ENCODE results near the gene TMEM151B.

Gene TMEM151B

DNA sequence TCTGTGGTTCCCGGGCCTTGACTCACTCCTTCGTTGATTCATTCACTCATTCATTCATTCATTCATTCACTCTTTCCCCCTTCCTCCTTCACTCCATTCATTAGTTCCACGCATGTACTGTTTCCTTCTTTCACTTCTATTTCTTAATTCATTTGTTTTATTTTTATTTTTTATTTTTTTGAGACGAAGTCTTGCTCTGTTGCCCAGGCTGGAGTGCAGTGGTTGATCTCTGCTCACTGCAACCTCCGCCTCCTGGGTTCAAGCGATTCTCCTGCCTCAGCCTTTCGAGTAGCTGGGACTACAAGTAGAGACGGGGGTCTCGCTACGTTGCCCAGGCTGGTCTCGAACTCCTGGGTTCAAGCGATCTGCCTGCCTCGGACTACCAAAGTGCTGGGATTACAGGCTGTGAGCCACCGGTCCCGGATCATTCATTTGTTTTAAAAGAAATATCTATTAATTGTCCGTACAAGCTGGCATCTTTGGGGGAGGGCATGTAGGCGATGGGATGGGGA is 4.5 kb upstream of the TMEM151B start:
- DNase-seq, result no peak

DNA sequence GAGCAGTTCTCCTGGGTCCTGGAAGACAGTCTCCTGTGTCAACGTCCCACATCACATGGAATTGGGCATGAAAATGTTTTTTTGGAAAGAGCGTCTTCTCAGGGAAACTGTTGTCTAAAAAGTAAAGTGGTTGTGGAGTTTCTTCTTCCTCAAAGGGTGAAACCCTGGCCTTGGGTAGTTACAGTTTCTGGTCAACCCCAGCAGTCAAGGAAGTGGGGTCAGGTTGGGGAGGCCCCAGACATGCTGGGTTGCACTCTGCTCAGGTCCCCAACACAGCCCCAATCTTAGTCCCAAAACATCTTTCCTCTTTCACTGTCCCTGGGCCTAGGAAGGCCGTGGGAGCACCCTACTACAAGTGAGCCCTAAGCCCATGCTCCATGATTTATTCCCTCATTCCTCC is 3.9 kb upstream of the TMEM151B start:
- DNase-seq, result no peak

DNA sequence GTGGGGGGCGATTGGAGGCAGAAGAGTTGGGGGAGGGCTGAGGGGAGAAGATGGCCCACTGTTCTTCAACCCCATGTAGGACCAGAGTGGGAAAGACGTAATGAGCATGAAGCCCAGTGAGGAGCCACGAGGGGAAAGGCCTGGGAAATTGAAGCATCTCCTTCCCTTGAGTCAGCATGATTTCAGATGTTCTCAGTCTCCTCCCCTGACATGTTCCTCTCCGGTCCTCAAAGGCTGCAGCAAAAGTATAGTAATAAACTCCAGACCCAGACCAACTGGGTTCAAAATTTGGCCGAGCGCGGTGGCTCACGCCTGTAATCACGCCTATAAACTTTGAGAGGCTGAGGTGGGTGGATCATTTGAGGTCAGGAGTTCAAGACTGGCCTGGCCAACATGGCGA is 3.0 kb upstream of the TMEM151B start:
- DNase-seq, result no peak

DNA sequence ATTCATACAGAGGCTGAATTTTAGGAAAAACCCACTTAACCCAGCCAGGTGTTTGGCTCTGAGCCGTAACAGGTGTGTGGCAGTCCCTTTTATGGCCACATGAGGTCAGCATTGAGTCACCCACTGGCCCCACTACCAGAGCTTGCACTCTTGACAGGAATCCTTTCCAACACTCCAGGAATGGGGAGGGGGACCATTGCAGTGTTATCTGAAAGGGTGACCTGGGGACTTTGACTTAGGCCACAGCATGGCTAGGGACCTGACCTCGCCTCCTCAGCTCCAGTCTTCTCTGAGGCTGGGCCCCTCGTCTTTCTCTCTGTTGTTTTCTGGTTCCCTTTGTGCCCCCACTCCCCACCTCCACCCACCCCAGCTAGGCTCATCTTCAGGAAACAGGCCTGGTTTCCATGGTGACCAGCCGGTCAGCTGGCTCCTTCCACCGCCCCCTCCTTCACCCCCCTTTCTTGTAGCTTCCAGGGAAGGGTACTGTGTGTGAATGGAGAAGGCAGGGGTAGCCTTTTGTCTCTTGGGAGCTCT is 2.1 kb upstream of the TMEM151B start:
- peak; percentile 29 for DNase-seq

DNA sequence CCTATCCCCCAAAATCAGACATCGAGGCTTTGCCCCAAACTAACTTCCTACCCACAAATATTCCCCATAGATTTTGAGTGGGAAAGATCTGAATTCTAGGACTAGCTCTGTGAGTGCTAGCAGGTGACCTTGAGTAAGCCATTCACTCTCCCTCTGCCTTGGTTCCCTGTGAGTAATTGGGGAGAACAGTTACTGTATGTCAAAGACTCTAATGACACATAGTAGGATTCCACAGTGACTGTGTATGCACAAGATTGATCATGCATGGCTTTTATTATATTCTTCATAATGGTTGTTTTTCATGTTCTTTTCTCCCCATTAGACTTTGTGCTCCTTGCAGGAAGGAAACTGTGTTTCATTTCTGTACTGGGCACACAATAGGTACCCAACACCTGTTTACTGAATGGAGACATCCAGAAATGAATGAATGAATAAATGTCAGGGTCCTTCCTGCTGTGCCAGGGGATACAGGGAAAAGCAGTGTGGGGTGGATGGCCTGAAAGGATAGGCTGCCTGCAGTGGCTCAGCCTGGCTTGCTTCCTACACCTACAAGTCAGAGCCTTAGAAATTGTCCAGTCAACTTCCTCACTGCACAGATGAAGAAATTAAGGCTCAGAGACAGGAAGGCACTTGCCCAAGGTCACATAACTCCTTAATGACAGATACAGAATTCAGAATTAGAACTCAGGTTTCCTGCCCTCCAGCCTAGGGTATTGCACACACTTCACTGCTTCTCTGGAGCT is 901 bp upstream of the TMEM151B start:
- no peak for DNase-seq

DNA sequence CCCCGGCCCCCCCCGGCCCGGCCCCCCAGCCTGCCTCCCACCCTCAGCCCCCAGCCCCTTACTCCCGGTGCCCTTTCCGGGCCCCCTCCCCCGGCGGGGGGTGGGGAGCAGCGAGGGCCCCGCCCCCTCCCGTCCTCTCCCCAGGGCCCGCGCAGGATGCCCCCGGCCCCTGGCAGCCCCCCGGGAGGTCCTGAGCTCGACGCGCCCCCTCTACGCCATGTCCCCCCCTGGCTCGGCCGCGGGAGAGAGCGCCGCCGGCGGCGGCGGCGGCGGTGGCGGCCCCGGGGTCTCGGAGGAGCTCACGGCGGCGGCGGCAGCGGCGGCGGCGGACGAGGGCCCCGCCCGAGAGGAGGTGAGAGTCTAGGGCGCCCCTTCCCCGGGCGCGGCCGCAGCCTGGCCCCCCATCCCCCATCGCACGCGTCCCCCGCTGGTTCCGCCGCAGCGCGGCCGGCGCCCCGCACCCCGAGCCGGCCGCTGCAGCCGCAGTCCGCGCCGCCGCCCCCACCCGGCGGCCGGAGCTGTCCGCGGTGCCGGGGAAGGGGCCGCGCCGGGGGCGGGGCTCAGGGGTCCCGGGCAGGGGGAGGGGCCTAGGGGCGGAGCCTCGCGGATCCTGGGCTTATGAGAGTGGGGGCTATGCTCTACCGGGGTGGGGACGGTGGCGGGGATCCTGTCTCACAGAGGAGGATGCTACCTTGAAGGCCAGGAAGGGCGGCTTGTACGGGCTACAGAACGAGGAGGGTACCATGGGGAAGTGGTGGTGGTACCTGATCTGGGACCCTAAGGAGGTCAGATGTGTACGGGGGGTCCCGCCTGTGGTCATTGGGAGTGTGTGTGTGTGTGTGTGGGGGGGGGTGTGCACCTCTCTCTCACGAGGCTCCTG is 516 bp downstream of the TMEM151B start:
- DNase-seq, result no peak

DNA sequence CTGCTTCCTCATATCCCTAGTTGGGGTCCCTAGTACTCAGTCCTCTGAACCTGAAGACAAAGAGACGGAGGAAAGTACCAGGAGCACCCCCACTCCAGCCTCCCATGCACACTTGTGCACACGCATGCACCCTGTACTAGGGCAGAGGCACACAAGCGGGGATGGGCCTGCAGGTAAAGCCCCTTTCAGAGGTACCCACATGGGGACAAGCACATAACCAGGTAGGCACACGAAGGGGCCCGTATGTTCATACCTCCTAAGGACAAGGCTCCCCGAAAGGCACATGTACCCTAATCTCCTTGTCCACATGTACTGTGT is 1.1 kb downstream of the TMEM151B start:
- DNase-seq, result no peak

DNA sequence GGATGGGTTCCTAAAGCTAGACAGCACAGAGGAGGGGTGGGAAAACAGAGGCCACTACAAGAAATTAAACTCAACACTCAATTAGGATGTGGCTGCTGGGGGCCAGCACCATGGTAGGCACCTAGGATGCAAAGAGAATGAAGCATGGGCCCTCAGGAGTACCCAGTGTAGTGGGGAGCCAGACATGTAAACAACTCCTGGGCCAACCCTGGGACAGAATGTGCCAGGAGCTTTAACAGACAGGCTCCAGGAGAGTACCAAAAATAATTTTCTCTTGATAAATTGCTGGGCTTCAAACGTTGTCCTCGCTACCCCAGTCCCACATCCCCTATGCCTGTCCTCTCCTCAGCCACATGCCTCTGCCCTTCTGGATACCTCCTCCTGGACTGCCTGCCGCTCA is 1.7 kb downstream of the TMEM151B start:
- DNase-seq, result no peak

DNA sequence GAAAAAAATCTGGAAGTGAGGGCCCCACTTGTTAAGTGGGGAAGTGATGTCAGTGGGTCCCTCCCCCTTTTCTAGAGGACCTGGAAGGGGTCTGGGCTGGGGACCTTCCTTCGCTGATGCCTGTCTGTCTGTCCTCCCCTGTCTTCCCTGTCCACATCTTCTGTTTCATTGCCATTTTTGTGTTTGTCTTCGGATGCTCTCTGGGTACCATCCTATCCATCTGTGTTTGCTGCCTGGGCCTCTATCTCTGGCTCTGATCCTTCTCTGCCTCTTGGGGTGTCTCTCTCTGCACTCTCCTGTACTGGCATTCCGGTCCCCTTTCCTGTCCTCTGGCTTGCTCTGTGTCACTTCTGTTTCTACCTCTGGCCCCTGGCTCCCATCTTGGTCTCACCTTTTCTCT is 2.3 kb downstream of the TMEM151B start:
- DNase-seq, result no peak

DNA sequence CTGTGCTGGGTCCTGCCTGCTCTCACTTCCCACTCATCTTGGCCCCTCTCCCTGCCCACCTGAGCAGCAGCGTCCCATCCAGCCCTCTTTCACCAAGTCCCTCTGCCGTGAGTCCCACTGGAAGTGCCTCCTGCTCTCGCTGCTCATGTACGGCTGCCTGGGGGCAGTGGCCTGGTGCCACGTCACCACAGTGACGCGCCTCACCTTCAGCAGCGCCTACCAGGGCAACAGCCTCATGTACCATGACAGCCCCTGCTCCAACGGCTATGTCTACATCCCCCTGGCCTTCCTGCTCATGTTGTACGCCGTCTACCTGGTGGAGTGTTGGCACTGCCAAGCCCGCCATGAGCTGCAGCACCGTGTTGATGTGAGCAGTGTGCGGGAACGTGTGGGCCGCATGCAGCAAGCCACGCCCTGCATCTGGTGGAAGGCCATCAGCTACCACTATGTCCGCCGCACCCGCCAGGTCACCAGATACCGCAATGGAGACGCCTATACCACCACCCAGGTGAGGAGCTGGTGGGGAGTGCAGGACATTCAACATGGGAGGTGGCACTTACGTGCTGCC is 2.8 kb downstream of the TMEM151B start:
- no peak for DNase-seq

DNA sequence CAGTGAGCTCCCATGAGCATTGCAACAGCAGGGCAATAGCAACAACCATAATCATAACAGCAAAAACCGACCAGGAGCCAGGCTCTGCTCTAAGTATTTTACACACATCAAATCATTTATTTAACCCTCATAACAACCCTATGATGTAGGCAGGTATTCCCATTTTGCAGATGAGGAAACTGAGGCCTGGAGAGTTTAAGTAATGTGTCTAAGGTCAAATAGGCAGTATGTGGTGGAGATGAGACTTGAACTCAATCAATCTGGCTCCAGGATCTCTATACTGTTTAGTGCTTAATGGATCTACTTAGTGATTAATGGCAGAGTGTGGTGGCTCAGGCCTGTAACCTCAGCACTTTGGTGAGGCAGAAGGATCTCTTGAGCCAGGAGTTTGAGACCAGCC is 3.4 kb downstream of the TMEM151B start:
- DNase-seq, result no peak

DNA sequence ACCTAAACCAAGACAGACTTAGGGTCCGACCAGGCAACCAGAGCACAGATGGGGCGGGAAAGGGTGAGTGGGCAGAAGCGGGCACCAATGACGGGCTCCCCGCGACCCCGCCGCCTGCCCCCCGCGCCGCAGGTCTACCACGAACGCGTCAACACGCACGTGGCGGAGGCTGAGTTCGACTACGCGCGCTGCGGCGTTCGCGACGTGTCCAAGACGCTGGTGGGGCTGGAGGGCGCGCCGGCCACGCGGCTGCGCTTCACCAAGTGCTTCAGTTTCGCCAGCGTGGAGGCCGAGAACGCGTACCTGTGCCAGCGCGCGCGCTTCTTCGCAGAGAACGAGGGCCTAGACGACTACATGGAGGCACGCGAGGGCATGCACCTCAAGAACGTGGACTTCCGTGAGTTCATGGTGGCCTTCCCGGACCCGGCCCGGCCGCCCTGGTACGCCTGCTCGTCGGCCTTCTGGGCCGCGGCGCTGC is 5.1 kb downstream of the TMEM151B start:
- DNase-seq, result no peak

DNA sequence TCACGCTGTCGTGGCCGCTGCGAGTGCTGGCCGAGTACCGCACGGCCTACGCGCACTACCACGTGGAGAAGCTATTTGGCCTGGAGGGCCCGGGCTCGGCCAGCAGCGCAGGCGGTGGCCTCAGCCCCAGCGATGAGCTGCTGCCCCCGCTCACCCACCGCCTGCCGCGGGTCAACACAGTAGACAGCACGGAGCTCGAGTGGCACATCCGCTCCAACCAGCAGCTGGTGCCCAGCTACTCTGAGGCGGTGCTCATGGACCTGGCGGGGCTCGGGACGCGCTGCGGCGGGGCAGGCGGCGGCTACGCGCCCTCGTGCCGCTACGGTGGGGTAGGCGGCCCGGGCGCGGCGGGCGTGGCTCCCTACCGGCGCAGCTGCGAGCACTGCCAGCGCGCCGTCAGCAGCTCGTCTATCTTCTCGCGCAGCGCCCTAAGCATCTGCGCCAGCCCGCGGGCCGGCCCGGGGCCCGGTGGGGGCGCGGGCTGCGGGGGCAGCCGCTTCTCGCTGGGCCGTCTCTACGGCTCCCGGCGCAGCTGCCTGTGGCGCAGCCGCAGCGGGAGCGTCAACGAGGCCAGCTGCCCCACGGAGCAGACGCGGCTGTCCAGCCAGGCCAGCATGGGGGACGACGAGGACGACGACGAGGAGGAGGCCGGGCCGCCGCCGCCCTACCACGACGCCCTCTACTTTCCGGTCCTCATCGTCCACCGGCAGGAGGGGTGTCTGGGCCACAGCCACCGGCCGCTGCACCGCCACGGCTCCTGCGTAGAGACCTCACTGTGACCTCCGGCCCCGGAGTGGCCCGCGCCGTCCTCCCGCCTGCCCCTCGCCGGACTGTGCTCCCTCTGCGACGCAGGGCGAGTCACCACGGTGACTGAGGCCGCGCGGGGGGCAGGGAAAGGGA is 5.7 kb downstream of the TMEM151B start:
- no peak for DNase-seq

DNA sequence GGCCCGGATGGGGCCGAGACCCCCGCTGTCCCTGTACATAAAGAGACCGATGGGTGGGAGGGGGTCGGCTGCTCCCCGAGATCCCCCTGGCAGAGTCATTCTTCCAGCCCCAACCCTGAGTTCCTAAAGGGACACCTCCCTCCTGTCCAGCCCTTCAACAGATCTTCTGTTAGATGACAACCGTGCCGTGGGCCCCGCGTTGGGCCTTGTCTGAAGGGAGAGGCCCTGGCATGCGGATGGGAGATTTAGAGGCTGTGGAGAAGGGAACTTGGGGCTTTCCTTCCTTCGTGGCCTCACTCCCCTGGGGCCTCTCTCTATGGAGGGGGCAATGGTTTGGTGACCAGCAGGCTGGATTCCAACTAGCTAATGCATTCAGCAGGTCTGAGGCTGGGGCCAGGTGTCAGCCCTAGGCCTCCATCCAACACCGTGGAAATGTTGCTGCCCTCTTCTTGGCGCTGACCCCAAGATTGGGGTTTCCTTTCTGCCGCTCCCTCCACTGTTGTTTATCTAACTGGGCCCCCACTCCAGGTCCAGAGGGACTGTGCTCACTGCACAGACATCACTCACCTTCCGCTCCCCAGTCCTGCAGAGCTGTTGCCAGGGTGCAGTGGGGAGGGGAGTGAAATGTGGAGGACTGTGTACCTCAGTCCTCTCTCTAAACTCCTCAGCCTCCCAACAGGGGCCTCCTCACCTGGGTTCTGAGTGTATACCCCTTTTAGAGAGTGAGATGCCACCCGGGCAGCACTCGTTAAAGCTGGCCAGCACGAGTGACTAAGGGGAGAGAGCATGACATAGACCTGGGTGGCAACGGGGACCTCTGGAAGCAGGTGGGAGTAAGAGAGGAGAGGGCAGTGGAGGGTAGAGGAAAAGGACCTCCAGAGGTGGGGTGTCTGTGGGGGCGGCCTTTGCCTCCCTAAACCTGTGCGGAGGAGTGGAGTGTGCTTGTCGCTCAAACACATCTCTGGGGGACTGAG is 6.7 kb downstream of the TMEM151B start:
- DNase-seq, result no peak

DNA sequence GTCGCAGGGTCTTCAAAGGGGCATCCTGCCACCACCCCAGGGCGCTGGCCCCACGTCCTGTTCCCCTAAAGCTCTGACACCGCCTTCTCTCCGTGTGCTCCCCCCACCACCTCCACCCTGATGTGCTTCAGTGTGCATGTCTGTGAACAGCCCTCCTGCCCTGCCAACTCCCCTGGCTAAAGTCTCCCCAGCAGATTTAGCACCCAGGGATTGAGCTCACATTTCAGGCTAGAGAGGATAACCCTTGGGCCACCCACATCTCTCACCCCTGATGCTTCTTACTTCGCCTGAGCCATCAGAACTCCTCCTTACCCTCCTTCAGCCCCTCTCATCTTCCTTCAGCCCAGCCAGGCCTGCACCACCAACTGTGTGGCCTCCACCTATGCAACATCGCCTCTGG is 7.5 kb downstream of the TMEM151B start:
- DNase-seq, result no peak

DNA sequence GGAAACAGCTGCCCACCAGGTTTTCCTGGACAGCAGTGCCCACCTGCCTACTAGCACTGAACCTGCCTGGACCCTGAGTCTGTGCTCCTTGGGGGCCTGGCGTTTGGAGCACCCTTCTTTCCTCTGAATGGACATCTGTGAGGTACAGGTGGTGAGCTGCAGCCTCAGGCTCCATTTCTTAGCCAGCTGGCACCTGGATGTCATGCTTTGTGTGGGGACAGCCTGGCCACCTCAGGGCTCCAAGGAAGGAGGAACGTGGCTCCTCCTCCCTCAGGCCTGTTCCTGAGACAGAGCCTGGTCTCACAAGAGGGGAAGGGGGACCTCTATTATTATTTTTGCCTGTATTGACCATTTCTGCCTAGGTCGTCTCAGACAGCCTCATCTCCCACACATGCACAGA is 8.1 kb downstream of the TMEM151B start:
- no peak for DNase-seq

DNA sequence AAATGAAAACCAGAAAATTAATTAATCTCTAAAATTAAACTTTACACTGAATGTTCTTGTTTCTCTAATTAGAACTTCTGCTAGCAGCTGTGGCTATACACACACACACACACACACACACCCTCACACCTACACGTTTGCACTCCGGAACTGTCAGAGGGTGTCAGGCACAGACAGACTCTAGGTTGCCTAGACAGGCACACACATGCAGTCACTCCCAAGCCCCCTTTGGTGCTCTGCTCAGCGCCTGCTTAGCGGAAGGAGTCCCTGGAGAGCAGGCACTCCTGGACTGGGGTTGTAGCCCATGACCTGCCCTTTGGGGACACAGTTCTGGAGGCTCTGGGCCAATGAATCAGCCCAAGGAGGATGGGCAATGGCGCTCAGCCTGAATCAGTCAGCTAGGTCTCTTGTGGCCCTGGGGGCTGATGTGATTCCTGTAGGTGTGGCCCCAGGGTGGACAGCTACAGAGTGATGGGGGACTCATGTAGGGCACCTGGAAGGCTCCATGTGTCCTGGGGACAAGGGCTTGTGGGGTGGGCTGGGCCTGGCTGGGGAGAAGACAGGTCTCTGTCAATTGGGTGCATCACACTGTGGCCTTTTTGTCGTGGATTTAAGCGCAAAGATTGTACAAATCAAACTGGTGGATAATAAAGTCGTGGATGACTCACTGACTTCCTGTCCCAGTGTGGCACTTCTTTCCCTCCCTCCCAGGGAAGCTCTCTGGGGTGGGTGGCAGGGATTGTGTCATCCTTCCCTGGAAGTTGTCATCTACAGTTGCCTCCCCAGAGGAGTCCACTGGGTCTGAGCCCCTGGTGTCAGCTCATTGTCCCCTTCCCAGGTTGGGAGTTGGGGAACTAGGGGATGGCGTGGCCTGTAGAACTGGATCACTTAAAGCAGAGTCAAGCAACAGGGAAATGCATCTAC is 8.8 kb downstream of the TMEM151B start:
- DNase-seq, result peak; percentile 11

DNA sequence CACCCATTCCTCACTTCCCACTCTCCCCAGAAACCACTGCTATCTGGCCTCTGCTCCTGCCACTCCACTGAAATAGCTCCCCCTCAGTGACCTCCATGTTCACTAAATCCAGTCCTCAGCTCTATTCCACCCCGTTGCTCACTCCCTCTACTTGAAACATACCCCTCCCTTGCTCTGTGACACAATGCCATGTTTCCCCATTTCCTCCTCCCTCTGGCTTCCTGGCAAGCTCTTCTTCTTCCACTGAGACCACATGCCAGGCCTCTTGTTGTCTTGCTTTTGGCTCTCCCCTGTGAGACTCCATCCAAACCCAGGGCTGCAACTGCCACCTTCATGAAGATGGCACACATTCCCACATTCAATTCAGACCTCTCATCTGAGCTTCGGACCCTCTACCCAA is 13.9 kb downstream of the TMEM151B start:
- no peak for DNase-seq

DNA sequence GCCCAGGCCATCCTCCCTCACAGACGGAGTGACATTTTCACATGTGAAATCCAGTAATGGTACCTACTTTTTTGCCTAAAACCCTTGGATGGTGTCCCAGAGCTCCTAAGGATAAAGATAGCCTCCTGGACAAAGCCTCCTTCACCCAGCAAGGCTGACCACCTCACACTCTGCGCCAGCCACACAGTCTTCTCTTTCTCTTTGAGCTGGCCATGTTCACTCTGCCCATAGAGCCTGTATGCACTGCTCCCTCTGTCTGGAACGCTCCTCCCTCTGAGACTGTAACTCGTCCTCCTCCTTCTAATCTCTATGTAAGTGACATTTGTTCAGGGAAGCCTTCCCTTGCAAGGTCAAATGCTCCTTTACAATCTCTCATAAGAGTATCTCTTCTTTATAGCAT is 14.6 kb downstream of the TMEM151B start:
- no peak for DNase-seq
